HG02885 (cell line): Measurements from ENCODE around the gene GLYATL3.

Experiments
- ATAC-seq: cut with Tn5 transposase; IDR thresholded peaks from one replicate; pipeline ENCODE4 v1.9.1; 2021; ENCODE audit warnings: mild to moderate bottlenecking; ENCODE audit not compliant: unreplicated experiment, poor library complexity

Gene GLYATL3

DNA sequence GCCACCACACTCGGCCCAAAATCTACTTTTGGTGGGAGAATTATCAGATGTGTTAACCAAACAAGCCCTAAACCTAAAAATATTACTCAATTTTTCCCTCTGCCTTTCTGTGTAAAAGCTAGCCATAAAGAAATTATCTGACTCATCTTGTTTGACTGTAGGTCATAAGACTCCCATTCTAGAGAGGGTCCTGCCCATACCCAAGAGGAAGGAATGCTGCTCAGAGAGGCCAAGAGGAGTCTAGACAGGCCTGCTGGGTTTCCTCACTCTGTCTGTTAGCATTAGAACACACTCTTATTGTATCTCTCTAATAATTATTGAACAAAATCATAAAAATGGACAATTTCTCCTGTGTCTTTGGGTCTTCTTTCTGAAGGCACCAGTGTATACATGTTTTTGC is 76.9 kb downstream of the GLYATL3 start:
- no peak for ATAC-seq
